Measurements from ENCODE around the gene SALL1.

DNA sequence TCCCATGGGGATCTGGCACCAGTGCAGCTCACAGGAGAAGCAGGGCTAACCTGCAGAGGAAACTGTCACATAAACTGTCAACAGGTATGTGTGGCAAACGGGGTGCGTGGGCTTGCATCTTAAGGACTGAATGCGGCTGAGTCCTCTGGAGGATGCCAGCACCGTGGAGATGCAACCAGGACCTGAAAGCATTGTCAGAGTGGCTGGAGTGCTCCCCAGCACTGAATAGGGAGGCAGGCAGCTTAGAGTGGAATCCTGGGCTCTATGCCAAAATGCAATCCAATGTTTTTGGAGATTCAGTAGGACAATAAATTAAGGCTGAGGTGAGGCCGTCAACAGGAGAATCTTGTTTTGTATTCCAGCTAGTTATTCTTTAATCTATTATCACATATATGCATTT is 21.3 kb upstream of the SALL1 start:
- TF ChIP-seq, protein P1, sequence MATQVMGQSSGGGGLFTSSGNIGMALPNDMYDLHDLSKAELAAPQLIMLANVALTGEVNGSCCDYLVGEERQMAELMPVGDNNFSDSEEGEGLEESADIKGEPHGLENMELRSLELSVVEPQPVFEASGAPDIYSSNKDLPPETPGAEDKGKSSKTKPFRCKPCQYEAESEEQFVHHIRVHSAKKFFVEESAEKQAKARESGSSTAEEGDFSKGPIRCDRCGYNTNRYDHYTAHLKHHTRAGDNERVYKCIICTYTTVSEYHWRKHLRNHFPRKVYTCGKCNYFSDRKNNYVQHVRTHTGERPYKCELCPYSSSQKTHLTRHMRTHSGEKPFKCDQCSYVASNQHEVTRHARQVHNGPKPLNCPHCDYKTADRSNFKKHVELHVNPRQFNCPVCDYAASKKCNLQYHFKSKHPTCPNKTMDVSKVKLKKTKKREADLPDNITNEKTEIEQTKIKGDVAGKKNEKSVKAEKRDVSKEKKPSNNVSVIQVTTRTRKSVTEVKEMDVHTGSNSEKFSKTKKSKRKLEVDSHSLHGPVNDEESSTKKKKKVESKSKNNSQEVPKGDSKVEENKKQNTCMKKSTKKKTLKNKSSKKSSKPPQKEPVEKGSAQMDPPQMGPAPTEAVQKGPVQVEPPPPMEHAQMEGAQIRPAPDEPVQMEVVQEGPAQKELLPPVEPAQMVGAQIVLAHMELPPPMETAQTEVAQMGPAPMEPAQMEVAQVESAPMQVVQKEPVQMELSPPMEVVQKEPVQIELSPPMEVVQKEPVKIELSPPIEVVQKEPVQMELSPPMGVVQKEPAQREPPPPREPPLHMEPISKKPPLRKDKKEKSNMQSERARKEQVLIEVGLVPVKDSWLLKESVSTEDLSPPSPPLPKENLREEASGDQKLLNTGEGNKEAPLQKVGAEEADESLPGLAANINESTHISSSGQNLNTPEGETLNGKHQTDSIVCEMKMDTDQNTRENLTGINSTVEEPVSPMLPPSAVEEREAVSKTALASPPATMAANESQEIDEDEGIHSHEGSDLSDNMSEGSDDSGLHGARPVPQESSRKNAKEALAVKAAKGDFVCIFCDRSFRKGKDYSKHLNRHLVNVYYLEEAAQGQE (IDR thresholded peaks at IDR 0.05; ENCODE audit: borderline replicate concordance), result no peak
- TF ChIP-seq TAF1 (IDR thresholded peaks at IDR 0.05; ENCODE audit: low read depth), result no peak
- TF ChIP-seq POLR2AphosphoS5 (IDR thresholded peaks at IDR 0.05), result no peak
- TF ChIP-seq, protein P2, sequence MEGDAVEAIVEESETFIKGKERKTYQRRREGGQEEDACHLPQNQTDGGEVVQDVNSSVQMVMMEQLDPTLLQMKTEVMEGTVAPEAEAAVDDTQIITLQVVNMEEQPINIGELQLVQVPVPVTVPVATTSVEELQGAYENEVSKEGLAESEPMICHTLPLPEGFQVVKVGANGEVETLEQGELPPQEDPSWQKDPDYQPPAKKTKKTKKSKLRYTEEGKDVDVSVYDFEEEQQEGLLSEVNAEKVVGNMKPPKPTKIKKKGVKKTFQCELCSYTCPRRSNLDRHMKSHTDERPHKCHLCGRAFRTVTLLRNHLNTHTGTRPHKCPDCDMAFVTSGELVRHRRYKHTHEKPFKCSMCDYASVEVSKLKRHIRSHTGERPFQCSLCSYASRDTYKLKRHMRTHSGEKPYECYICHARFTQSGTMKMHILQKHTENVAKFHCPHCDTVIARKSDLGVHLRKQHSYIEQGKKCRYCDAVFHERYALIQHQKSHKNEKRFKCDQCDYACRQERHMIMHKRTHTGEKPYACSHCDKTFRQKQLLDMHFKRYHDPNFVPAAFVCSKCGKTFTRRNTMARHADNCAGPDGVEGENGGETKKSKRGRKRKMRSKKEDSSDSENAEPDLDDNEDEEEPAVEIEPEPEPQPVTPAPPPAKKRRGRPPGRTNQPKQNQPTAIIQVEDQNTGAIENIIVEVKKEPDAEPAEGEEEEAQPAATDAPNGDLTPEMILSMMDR (IDR thresholded peaks at IDR 0.05; ENCODE audit: poor library complexity, severe bottlenecking), result no peak
- no peak for TF ChIP-seq EP300 (conservative IDR thresholded peaks at IDR 0.05; ENCODE audit: poor library complexity, severe bottlenecking)
- no peak for TF ChIP-seq EZH2 (IDR thresholded peaks at IDR 0.05; ENCODE audit: borderline replicate concordance, insufficient read depth, low read length, poor library complexity, severe bottlenecking)

Data from neural cell (in vitro differentiated cells).